D341Med (cell line): ENCODE results near the gene SNIP1.
"Not testable (repeated sequence)": the region's sequence is repeated elsewhere in the genome, so short reads cannot be mapped to it uniquely, and the experiment has no call there.

ENCODE experiments used
- DNase-seq: peaks from one replicate; pipeline ENCODE4 v3.0.0; 2012; ENCODE audit warnings: low spot score

The SNIP1 gene

GRCh38 chr1:37559080-37559479 lies 5.0 kb upstream of the SNIP1 start:
- no peak for DNase-seq

GRCh38 chr1:37558411-37558810 lies 4.3 kb upstream of the SNIP1 start:
- no peak for DNase-seq

- DNase-seq = no peak
Observed at GRCh38 chr1:37557402-37557801, 3.3 kb upstream of the SNIP1 start.

GRCh38 chr1:37556712-37557196 lies 2.7 kb upstream of the SNIP1 start, which contains the start of gene DNALI1:
DNALI1 (plus strand) TSS chr1:37556940; CDS start chr1:37556995, 55 bp downstream.
- DNase-seq = peak; percentile 39

GRCh38 chr1:37553598-37553926 lies 531 bp downstream of the SNIP1 start:
- no peak for DNase-seq

GRCh38 chr1:37549341-37549740 lies 4.8 kb downstream of the SNIP1 start:
- no peak for DNase-seq

- no peak for DNase-seq
Observed at GRCh38 chr1:37545019-37545418, 9.1 kb downstream of the SNIP1 start.

GRCh38 chr1:37544530-37544929 lies 9.6 kb downstream of the SNIP1 start:
- DNase-seq = no peak

GRCh38 chr1:37540036-37540785 lies 13.9 kb downstream of the SNIP1 start:
- DNase-seq = no peak

DNA sequence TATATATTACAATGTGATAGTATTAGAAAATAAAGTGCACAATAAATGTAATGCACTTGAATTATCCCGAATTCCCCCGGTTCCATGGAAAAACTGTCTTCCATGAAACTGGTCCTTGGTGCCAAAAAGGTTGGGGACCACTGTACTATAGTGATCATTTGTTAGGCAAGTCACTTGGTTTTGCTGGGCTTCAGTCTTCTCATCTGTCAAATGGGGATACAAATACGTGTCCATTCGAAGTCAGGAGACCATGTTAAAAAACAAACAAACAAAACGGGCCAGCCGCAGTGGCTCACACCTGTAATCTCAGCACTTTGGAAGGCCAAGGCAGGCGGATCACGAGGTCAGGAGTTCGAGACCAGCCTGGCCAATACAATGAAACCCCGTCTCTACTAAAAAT lies 14.9 kb downstream of the SNIP1 start:
- DNase-seq = not testable (repeated sequence)

DNA sequence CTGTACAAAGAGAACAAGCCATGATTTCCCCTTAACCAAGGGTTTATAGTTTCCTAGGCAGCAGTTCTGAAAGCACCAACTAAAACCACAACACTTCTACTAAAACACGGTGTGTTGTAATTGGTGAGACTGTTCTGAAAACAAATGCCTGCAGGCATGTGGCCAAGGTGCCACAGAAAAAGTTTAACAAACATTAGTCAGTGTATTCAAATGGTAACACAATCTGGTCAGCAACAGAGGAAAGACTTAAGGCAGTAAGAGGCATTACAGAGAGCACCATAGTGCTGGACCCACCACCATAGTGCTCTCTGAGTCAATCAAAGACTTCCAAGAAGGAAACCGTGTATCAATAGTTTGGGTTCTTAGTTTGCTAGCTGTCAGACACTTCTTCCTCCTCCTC lies 16.7 kb downstream of the SNIP1 start:
- no peak for DNase-seq

DNA sequence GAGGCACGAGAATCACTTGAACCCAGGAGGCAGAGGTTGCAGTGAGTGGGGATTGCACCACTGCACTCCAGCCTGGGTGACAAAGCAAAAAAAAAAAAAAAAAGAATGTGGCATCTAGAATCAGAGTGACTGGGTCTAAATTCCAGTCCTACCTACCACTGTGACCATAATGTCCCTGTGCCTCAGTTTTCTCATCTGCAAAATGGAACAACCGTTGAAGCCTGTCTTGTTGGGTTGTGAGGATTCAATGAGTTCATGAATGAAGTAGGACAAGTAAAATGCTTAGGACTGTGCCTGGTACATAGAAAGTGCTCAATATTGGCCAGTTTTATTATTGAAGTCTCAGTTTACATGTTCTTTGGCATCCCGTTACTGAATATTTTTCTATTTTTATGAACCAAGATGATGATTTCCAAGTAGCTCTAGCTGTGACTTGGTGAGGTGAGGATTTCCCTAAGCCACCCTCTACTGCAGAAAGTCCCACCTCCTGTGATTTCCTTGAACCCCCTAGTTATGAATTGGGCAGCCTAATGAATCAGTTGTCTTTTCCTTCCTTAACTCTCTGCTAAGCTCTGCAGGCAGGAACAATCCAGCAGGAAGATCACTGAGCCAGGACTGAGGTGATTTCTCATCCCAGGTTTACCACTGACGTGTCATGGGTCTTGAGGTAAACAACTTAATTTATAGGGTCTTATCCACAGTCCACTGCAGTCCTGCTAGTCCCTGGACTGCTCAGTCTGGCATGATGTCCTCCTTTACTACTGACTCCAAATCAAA lies 20.6 kb downstream of the SNIP1 start:
- DNase-seq = no peak

DNA sequence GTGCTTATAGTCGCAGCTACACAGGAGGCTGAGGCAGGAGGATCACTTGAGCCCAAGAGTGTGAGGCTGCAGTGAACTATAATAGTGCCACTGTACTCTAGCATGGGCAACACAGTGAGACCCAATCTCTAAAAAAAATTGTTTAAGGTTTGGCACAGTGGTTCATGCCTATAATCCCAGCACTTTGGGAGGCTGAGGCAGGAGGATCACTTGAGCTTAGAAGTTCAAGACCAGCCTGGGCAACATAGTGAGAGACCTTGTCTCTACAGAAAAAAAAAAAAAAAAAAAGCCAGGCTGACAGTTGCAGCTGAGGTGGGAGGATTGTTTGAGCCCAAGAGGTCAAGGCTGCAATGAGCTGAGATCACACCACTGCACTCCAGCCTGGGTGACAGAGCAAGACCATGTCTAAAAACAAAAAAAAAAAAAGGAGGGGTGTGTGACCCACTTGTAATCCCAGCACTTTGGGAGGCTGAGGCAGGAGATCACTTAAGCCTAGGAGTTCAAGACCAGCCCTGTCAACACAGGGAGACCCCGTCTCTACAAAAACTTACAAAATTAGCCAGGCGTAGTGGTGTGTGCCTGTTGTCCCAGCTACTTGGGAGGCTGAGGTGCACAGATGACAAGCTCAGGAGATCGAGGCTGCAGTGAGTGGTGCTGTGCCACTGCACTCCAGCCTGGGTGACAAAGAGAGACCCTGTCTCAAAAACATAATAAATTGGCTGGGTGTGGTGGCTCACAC lies 21.5 kb downstream of the SNIP1 start:
- DNase-seq = not testable (repeated sequence)

DNA sequence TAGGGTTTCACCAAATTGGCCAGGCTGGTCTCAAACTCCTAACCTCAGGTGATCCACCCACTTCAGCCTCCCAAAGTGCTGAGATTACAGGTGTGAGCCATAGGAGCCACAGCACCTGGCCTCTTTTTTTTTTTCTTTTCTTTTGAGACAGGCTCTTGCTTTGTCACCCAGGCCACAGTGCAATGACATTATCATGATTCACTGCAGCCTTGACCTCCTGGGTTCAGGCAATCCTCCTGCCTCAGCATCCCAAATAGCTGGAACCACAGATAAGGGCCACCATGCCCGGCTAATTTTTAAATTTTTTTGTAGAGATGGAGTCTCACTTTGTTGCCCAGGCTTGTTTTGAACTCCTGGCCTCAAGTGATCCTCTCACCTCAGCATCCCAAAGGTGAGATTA lies 24.2 kb downstream of the SNIP1 start:
- DNase-seq = not testable (repeated sequence)

GRCh38 chr1:37519613-37520012 lies 34.5 kb downstream of the SNIP1 start:
- DNase-seq = no peak

DNA sequence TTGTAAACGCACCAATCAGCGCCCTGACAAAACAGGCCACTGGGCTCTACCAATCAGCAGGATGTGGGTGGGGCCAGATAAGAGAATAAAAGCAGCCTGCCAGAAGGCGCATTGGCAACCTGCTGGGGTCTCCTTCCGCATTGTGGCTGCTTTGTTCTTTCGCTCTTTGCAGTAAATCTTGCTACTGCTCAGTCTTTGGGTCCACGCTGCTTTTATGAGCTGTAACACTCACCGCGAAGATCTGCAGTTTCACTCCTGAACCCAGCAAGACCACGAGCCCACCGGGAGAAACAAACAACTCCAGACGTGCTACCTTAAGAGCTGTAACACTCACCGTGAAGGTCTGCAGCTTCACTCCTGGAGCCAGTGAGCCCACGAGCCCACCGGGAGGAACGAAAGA lies 35.2 kb downstream of the SNIP1 start:
- DNase-seq = not testable (repeated sequence)

DNA sequence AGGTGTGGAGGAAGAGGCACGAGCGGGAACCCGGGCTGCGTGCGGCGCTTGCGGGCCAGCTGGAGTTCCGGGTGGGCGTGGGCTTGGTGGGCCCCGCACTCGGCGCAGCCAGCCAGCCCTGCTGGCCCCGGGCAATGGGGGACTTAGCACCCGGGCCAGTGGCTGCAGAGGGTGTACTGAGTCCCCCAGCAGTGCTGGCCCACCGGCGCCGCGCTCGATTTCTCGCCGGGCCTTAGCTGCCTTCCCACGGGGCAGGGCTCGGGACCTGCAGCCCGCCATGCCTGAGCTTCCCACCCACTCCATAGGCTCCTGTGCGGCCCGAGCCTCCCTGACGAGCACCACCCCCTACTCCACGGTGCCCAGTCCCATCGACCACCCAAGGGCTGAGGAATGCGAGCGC lies 35.9 kb downstream of the SNIP1 start:
- DNase-seq = not testable (repeated sequence)

GRCh38 chr1:37517569-37517968 lies 36.5 kb downstream of the SNIP1 start:
- DNase-seq = no peak

DNA sequence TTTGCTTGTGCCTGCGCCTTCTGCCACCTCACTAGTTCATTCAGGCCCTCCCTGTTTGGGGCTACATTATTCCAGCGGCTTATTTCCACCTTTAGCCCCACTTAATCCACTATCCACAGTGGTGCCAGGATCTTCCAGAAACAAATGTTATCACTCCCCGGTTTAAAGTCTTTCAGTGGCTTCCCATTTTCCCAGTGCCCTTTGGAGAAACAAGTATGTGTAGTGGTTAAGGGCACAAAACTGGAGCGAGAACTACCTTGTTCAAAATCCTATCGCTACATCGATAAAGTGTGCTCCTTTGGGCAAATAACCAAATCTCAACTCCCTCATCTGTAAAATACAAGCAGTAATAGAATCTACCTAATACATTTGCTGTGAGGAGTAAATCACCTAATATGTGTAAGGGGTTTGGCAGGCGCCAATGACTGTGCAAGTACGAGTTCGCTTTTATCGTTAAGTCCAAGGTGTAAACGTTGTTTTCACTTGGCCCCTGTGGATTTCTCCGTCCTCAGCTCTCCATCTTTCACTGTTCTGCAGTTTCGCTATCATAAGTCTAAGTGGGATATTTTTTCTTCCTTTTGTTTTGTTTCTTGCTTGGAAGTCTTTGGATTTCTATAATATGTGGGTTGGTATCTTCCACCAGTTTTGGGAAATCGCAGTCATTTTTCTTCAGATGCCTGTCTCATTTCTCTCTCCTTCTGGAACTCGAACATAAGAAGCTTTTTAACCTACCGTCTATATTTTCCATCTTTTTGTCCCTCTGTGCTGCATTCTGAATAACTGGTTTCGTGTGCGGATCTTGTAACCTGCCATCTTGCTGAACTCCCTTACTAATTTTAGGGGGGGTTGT lies 38.7 kb downstream of the SNIP1 start:
- no peak for DNase-seq

GRCh38 chr1:37514350-37515184 lies 39.5 kb downstream of the SNIP1 start, which contains the start of gene MEAF6:
MEAF6 (minus strand) TSS chr1:37514766; CDS start chr1:37514746, 20 bp downstream.
- peak; percentile 97 for DNase-seq
